IMR-90 (cell line): ENCODE measurements around the gene AP4B1. TPM values are rescaled to one million over a fixed set of nuclear protein-coding genes. Genes with fewer than 3 reads are reported as not detected.
A peak's percentile ranks its signal among the peaks of the same experiment; 100 is the strongest.

ENCODE experiments used
- ATAC-seq: fragments of 200-7000 bp; cut with Tn5 transposase; 2 replicates; pipeline ENCODE4 v1.9.1; 2020; ENCODE audit warnings: low read depth, mild to moderate bottlenecking, moderate library complexity
- BruUV-seq: library from RNA; stranded (reverse); fragments of 400-500 nt; replicated peaks from 2 replicates; lab custom pipeline; 2021; lab: Mats Ljungman, UMichigan
- CTCF ChIA-PET: fragments of 300-600 bp; formaldehyde crosslinking; extraction: SDS; loops from one replicate; lab custom pipeline; 2021; ENCODE audit warnings: antibody characterized with exemption; lab: Yijun Ruan, JAX
- POLR2A ChIA-PET: fragments of 300-600 bp; sonication (Branson Sonifier 250); formaldehyde crosslinking; loops from one replicate; lab custom pipeline; 2022; ENCODE audit warnings: antibody characterized with exemption; ENCODE audit not compliant: unreplicated experiment; lab: Charles Lee
- DNase-seq: peaks from one replicate; pipeline ENCODE4 v3.0.0; 2013
- H2AFZ ChIP-seq: replicated peaks from 2 replicates; pipeline ENCODE3; 2013; ENCODE audit warnings: low read length, mild to moderate bottlenecking; ENCODE audit not compliant: poor library complexity
- H2AK5ac ChIP-seq: 2 replicates; pipeline ENCODE4 v1.6.1; 2013; ENCODE audit warnings: low read depth, low read length, inconsistent platforms
- H2AK9ac ChIP-seq: replicated peaks from 2 replicates; pipeline ENCODE3; 2013; ENCODE audit warnings: mild to moderate bottlenecking, low read depth, low read length, moderate library complexity; ENCODE audit not compliant: poor library complexity
- H2BK120ac ChIP-seq: 2 replicates; pipeline ENCODE4 v1.6.1; 2013; ENCODE audit warnings: low read depth, low read length, inconsistent platforms
- H2BK15ac ChIP-seq: 3 replicates; pipeline ENCODE4 v1.6.1; 2013; ENCODE audit warnings: low read depth, low read length, inconsistent platforms
- H2BK20ac ChIP-seq: 2 replicates; pipeline ENCODE4 v1.6.1; 2013; ENCODE audit warnings: low read depth, mild to moderate bottlenecking, inconsistent platforms, low read length, moderate library complexity
- H2BK5ac ChIP-seq: 2 replicates; pipeline ENCODE4 v1.6.1; 2013; ENCODE audit warnings: mild to moderate bottlenecking, low read depth, low read length, inconsistent platforms; ENCODE audit not compliant: poor library complexity, severe bottlenecking
- H3K14ac ChIP-seq: replicated peaks from 2 replicates; pipeline ENCODE4 v1.6.1; 2013; ENCODE audit warnings: low read depth, low read length, inconsistent platforms
- H3K18ac ChIP-seq: 2 replicates; pipeline ENCODE4 v1.6.1; 2013; ENCODE audit warnings: low read depth, low read length, control low read depth
- H3K23ac ChIP-seq: 2 replicates; pipeline ENCODE4 v1.6.1; 2013; ENCODE audit warnings: low read depth, low read length, inconsistent platforms
- H3K27ac ChIP-seq: 2 replicates; pipeline ENCODE4 v1.5.1; 2013; ENCODE audit warnings: mild to moderate bottlenecking, control low read depth, low read length; ENCODE audit not compliant: insufficient read depth
- H3K27me3 ChIP-seq: 2 replicates; pipeline ENCODE4 v1.6.1; 2013; ENCODE audit warnings: low read length; ENCODE audit not compliant: control insufficient read depth, insufficient read depth
- H3K36me3 ChIP-seq: 2 replicates; pipeline ENCODE4 v1.6.1; 2013; ENCODE audit warnings: low read length, mixed read lengths; ENCODE audit not compliant: control insufficient read depth, insufficient read depth
- H3K4ac ChIP-seq: 2 replicates; pipeline ENCODE4 v1.6.1; 2013; ENCODE audit warnings: low read depth, low read length, inconsistent platforms
- H3K4me1 ChIP-seq: 2 replicates; pipeline ENCODE4 v1.6.1; 2013; ENCODE audit warnings: low read length, mixed read lengths; ENCODE audit not compliant: control insufficient read depth, insufficient read depth
- H3K4me2 ChIP-seq: 2 replicates; pipeline ENCODE4 v1.6.1; 2013; ENCODE audit warnings: low read depth, mild to moderate bottlenecking, control low read depth, low read length, moderate library complexity
- H3K4me3 ChIP-seq: 2 replicates; pipeline ENCODE4 v1.5.1; 2013; ENCODE audit warnings: low read depth, mild to moderate bottlenecking, control low read depth, low read length, moderate library complexity; ENCODE audit not compliant: insufficient read depth
- H3K56ac ChIP-seq: 2 replicates; pipeline ENCODE4 v1.6.1; 2013; ENCODE audit warnings: low read length, inconsistent platforms; ENCODE audit not compliant: insufficient read depth; ENCODE audit errors: extremely low read depth
- H3K79me1 ChIP-seq, 2 experiments: 2 replicates each; pipeline ENCODE4 v1.6.1; 2013; ENCODE audit warnings: low read length in 2 of 2, inconsistent platforms in 1 of 2, low read depth in 1 of 2
- H3K9ac ChIP-seq: 2 replicates; pipeline ENCODE4 v1.6.1; 2013; ENCODE audit warnings: low read depth, low read length, control low read depth
- H3K9me1 ChIP-seq: 2 replicates; pipeline ENCODE4 v1.6.1; 2013; ENCODE audit warnings: low read length, inconsistent platforms; ENCODE audit not compliant: insufficient read depth
- H3K9me3 ChIP-seq: 2 replicates; pipeline ENCODE4 v1.6.1; 2013; ENCODE audit warnings: low read length; ENCODE audit not compliant: control insufficient read depth, insufficient read depth
- H4K20me1 ChIP-seq: 2 replicates; pipeline ENCODE4 v1.6.1; 2013; ENCODE audit warnings: low read length, inconsistent platforms; ENCODE audit not compliant: insufficient read depth
- H4K5ac ChIP-seq: 2 replicates; pipeline ENCODE4 v1.6.1; 2013; ENCODE audit warnings: mild to moderate bottlenecking, low read depth, low read length, control low read depth
- H4K8ac ChIP-seq, 2 experiments: 2 replicates each; pipeline ENCODE4 v1.6.1; 2013; ENCODE audit warnings: low read depth in 2 of 2, low read length in 2 of 2, control low read depth in 1 of 2, inconsistent platforms in 1 of 2
- H4K91ac ChIP-seq: 2 replicates; pipeline ENCODE4 v1.6.1; 2013; ENCODE audit warnings: low read depth, low read length, inconsistent platforms; ENCODE audit not compliant: insufficient read depth
- BHLHE40 ChIP-seq: fragments of 150-350 bp; IDR thresholded peaks from 2 replicates; pipeline ENCODE4 v1.6.1; 2016; ENCODE audit warnings: mild to moderate bottlenecking, low read depth, low read length
- CEBPB ChIP-seq: IDR thresholded peaks from 2 replicates; pipeline ENCODE4 v1.6.1; 2012; ENCODE audit warnings: low read depth, low read length, improper control_type of control experiment
- dilution Hi-C: fragments of 300-500 bp; cut with HindIII; formaldehyde crosslinking; loops from one replicate; pipeline ENCODE4 v1.14.3; 2018; ENCODE audit warnings: low sequenced_read_pairs; ENCODE audit not compliant: unreplicated experiment
- in situ Hi-C: fragments of 300-500 bp; cut with MboI; formaldehyde crosslinking; loops from 3 replicates; pipeline ENCODE4 v1.14.3; 2019; ENCODE audit warnings: low sequenced_read_pairs, inconsistent platforms, mixed read lengths
- intact Hi-C: fragments of 100-400 bp; cut with micrococcal nuclease; formaldehyde crosslinking; loops from 2 replicates; pipeline ENCODE4 v1.10.0; 2022
- polyA plus RNA-seq, 3 experiments: library from polyadenylated mRNA; depleted of rRNA; stranded (reverse); fragments of >200 nt; gene quantifications; 2 replicates each; pipeline ENCODE4 v1.2.3, GENCODE V29; 2012; ENCODE audit warnings: low replicate concordance in 1 of 3
- total RNA-seq: library from RNA; depleted of rRNA; stranded (reverse); fragments of >200 nt; gene quantifications from 2 replicates; pipeline ENCODE4 v1.2.3, GENCODE V29; 2012
- TF ChIP-seq, protein P1 (sequence below): fragments of 150-350 bp; IDR thresholded peaks from 2 replicates; pipeline ENCODE4 v1.6.1; 2016; ENCODE audit warnings: low read depth, mild to moderate bottlenecking, low read length, moderate library complexity, borderline replicate concordance
- TF ChIP-seq, protein P2 (sequence below): conservative IDR thresholded peaks from 2 replicates; pipeline ENCODE4 v1.5.1; 2012; ENCODE audit warnings: mild to moderate bottlenecking, low read depth, low read length, improper control_type of control experiment

Gene AP4B1
- total and polyA plus RNA-seq, 2 of the 4 experiments (the other 2 are of a cell fraction), result 15.6 to 18.1 TPM

- no peak overlapping the region for H3K4me3 ChIP-seq
- H3K9me3 ChIP-seq, result no peaks in the 10 kb centered on the region
- no peak overlapping the region for H2AK5ac ChIP-seq
- no peak overlapping the region for H4K8ac ChIP-seq
- H3K79me1 ChIP-seq, result peaks cover 35 to 57% of the 10 kb centered on the region in 2 experiments
- no peak overlapping the region for H2BK5ac ChIP-seq
- TF ChIP-seq CEBPB (peak; percentile 71), BHLHE40 (no peak)
- TF ChIP-seq, protein P1, sequence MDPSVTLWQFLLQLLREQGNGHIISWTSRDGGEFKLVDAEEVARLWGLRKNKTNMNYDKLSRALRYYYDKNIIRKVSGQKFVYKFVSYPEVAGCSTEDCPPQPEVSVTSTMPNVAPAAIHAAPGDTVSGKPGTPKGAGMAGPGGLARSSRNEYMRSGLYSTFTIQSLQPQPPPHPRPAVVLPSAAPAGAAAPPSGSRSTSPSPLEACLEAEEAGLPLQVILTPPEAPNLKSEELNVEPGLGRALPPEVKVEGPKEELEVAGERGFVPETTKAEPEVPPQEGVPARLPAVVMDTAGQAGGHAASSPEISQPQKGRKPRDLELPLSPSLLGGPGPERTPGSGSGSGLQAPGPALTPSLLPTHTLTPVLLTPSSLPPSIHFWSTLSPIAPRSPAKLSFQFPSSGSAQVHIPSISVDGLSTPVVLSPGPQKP, result no peak
- TF ChIP-seq, protein P2, sequence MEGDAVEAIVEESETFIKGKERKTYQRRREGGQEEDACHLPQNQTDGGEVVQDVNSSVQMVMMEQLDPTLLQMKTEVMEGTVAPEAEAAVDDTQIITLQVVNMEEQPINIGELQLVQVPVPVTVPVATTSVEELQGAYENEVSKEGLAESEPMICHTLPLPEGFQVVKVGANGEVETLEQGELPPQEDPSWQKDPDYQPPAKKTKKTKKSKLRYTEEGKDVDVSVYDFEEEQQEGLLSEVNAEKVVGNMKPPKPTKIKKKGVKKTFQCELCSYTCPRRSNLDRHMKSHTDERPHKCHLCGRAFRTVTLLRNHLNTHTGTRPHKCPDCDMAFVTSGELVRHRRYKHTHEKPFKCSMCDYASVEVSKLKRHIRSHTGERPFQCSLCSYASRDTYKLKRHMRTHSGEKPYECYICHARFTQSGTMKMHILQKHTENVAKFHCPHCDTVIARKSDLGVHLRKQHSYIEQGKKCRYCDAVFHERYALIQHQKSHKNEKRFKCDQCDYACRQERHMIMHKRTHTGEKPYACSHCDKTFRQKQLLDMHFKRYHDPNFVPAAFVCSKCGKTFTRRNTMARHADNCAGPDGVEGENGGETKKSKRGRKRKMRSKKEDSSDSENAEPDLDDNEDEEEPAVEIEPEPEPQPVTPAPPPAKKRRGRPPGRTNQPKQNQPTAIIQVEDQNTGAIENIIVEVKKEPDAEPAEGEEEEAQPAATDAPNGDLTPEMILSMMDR, result 0 out of 2 replicates have a peak, but pooled peaks have one; percentile 5
- H3K4me1 ChIP-seq, result peaks cover 7% of the 10 kb centered on the region
- intact Hi-C loops (no loop called here), dilution Hi-C loops (no loop called here), in situ Hi-C loops (no loop called here)
- ChIA-PET CTCF (no interaction called here), POLR2A (no interaction called here)
- BruUV-seq, result no TSS peak
- H3K56ac ChIP-seq, result no peak overlapping the region
- H3K23ac ChIP-seq, result no peak overlapping the region
- H2AFZ ChIP-seq, result no peak overlapping the region
- H3K4ac ChIP-seq, result no peak overlapping the region
- no peak overlapping the region for H2BK20ac ChIP-seq
- peaks cover 18% of the 10 kb centered on the region for H3K36me3 ChIP-seq
- H4K5ac ChIP-seq, result no peak overlapping the region
- no peak overlapping the region for H2BK120ac ChIP-seq
- no peak overlapping the region for H3K27ac ChIP-seq
- no peak overlapping the region for H3K14ac ChIP-seq
- no peak overlapping the region for H4K91ac ChIP-seq
- H3K27me3 ChIP-seq, result no peaks in the 10 kb centered on the region
- H2BK15ac ChIP-seq, result no peak overlapping the region
- H3K18ac ChIP-seq, result no peak overlapping the region
- no peak overlapping the region for H2AK9ac ChIP-seq
- DNase-seq (peak; percentile 16), ATAC-seq (no peak)
- no peak overlapping the region for H3K4me2 ChIP-seq
- H3K9ac ChIP-seq, result no peak overlapping the region
- H3K9me1 ChIP-seq, result peaks cover 6% of the 10 kb centered on the region; the same call in 1 of the 2 replicates
- peaks cover 27% of the 10 kb centered on the region for H4K20me1 ChIP-seq
These were observed 38.6 kb upstream of the AP4B1 start for GRCh38 chr1:113943028-113943811.
